Measurements from ENCODE around the gene AMDHD2.

DNA sequence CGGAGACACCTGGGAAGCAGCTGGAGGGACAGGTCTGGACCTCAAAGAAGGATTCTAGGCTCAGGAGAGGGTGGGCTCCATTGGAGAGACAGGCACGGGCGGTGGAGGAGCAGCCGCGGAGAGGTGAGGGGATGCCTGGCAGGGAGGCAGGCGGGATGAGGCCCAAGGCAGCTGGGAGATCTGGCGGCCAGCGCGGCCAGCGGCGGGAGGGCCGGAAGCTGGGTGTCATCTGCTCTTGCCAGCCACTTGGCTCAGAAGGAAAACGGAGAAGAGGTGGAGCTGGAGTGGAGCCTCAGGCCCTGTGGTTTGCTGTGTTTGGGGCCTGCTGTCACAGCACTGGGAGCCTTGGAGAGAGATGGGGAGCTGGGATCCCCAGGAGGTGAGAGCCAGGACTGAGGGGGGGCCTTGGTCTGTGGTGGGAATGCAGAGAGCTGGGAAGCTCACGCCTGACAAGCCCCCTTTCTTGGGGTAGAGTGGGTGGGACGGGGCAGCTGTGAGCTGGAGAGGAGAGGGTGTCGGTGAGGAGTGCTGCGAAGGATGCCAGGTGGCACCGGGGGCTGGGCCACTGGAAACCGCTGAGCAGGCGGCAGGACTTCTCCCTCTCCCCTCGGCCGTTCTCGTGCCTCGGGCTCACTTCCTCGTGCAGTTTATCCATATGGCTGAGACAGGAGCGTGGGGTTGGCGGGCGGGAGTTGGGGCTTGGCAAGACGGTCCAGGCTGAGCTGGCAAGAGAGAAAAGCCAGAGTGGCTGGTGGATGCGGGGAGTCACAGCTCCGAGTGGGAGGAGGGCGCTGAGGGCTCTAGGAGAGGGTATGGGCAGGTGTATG lies 37.2 kb upstream of the AMDHD2 start:
- TF ChIP-seq CTCF (conservative IDR thresholded peaks at IDR 0.05; ENCODE audit: low read depth, low read length): no peak
- TF ChIP-seq EZH2 (IDR thresholded peaks at IDR 0.05; ENCODE audit: low read length, unreplicated experiment): no peak
- TF ChIP-seq EZH2phosphoT487 (IDR thresholded peaks at IDR 0.05; ENCODE audit: borderline replicate concordance, low read length): no peak

Data from PC-3 (cell line).